HepG2 (cell line): ENCODE measurements around the gene APIP. TPM values are rescaled to one million over a fixed set of nuclear protein-coding genes. Genes with fewer than 3 reads are reported as not detected.

Experiments
- CERS6 ChIP-seq: sonication (generic); formaldehyde crosslinking; IDR thresholded peaks from 2 replicates; pipeline ENCODE4 v1.5.0; 2020; ENCODE audit warnings: missing genetic modification reagents
- EEA1 ChIP-seq: sonication (generic); formaldehyde crosslinking; IDR thresholded peaks from 2 replicates; pipeline ENCODE4 v1.5.1; 2020; ENCODE audit warnings: mild to moderate bottlenecking, missing genetic modification reagents, borderline replicate concordance
- EHMT2 ChIP-seq: fragments of 200-600 bp; sonication (generic); IDR thresholded peaks from 2 replicates; pipeline ENCODE4 v1.7.0; 2017; ENCODE audit warnings: antibody characterized with exemption, low read depth, low read length, borderline replicate concordance
- ELF3 ChIP-seq: IDR thresholded peaks from 2 replicates; pipeline ENCODE4 v1.6.1; 2016; ENCODE audit warnings: missing genetic modification reagents, missing compliant biosample characterization
- FOXO4 ChIP-seq: sonication (generic); formaldehyde crosslinking; conservative IDR thresholded peaks from 2 replicates; pipeline ENCODE4 v1.8.1; 2023; ENCODE audit warnings: missing genetic modification reagents
- GFI1 ChIP-seq: sonication (generic); formaldehyde crosslinking; IDR thresholded peaks from 2 replicates; pipeline ENCODE4 v1.5.0; 2020; ENCODE audit warnings: missing genetic modification reagents, mild to moderate bottlenecking, borderline replicate concordance
- IRX3 ChIP-seq: sonication (generic); formaldehyde crosslinking; IDR thresholded peaks from 2 replicates; pipeline ENCODE4 v1.8.1; 2023; ENCODE audit warnings: mild to moderate bottlenecking, low read depth, missing genetic modification reagents, borderline replicate concordance
- KDM5A ChIP-seq: fragments of 200-600 bp; sonication (generic); IDR thresholded peaks from 2 replicates; pipeline ENCODE4 v1.7.0; 2018; ENCODE audit warnings: antibody characterized with exemption, mild to moderate bottlenecking, low read length, borderline replicate concordance
- MEIS1 ChIP-seq: sonication (generic); formaldehyde crosslinking; IDR thresholded peaks from 2 replicates; pipeline ENCODE4 v1.9.0; 2021; ENCODE audit warnings: mild to moderate bottlenecking, missing genetic modification reagents, moderate library complexity, borderline replicate concordance
- PATZ1 ChIP-seq: sonication (generic); formaldehyde crosslinking; IDR thresholded peaks from 2 replicates; pipeline ENCODE4 v1.4.0; 2020; ENCODE audit warnings: missing genetic modification reagents
- RNF2 ChIP-seq: fragments of 450-650 bp; conservative IDR thresholded peaks from 2 replicates; pipeline ENCODE4 v1.6.1; 2016; ENCODE audit warnings: low read depth
- SAP130 ChIP-seq: IDR thresholded peaks from 2 replicates; pipeline ENCODE4 v1.6.1; 2016; ENCODE audit warnings: low read depth
- SMC3 ChIP-seq: IDR thresholded peaks from 2 replicates; pipeline ENCODE4 v1.6.1; 2011; ENCODE audit warnings: low read length, improper control_type of control experiment
- TEAD2 ChIP-seq: sonication (generic); formaldehyde crosslinking; IDR thresholded peaks from 2 replicates; pipeline ENCODE4 v1.9.0; 2021; ENCODE audit warnings: missing genetic modification reagents
- TRIM24 ChIP-seq: sonication (generic); formaldehyde crosslinking; IDR thresholded peaks from 2 replicates; pipeline ENCODE4 v1.8.0; 2022; ENCODE audit warnings: mild to moderate bottlenecking, missing genetic modification reagents
- ZBTB20 ChIP-seq: sonication (generic); formaldehyde crosslinking; IDR thresholded peaks from 2 replicates; pipeline ENCODE4 v1.8.1; 2023; ENCODE audit warnings: missing genetic modification reagents, low read depth, mild to moderate bottlenecking, borderline replicate concordance
- ZNF24 ChIP-seq: fragments of 450-650 bp; IDR thresholded peaks from 2 replicates; pipeline ENCODE4 v1.6.1; 2017; ENCODE audit warnings: antibody characterized with exemption, mild to moderate bottlenecking
- ZNF335 ChIP-seq: sonication (generic); formaldehyde crosslinking; IDR thresholded peaks from 2 replicates; pipeline ENCODE4 v1.4.0; 2020; ENCODE audit warnings: missing genetic modification reagents
- ZNF746 ChIP-seq: sonication (generic); formaldehyde crosslinking; IDR thresholded peaks from 2 replicates; pipeline ENCODE4 v1.8.0; 2022; ENCODE audit warnings: mild to moderate bottlenecking, missing genetic modification reagents
- ZNF878 ChIP-seq: sonication (generic); formaldehyde crosslinking; IDR thresholded peaks from 2 replicates; pipeline ENCODE4 v1.8.1; 2023; ENCODE audit warnings: mild to moderate bottlenecking, missing genetic modification reagents, moderate library complexity
- polyA plus RNA-seq, 8 experiments: library from polyadenylated mRNA; depleted of rRNA in 3 of 8; stranded (reverse) in 7 of 8; unstranded in 1 of 8; fragments of >200 nt; fragmentation: Illumina TruSeq in 4 of 8; extraction: Trizol in 4 of 8; gene quantifications; 2 replicates each; pipeline versions ENCODE4 v1.2.1 to v1.2.3, GENCODE V29; 2011 to 2016; ENCODE audit warnings: low read depth in 4 of 8, missing spikeins in 1 of 8, mixed read lengths in 1 of 8; ENCODE audit not compliant: insufficient read depth in 1 of 8
- total RNA-seq, 5 experiments: library from RNA; depleted of rRNA; stranded (reverse); fragments of >200 nt; fragmentation: Illumina TruSeq; extraction: Trizol; gene quantifications; 2 replicates each; pipeline ENCODE4 v1.2.3, GENCODE V29; 2016; ENCODE audit warnings: low read depth in 1 of 5
- TF ChIP-seq, protein P1 (sequence below): sonication (generic); formaldehyde crosslinking; IDR thresholded peaks from 2 replicates; pipeline ENCODE4 v1.4.0; 2020; ENCODE audit warnings: missing genetic modification reagents

APIP gene
- total and polyA plus RNA-seq, 2 of the 13 experiments (the other 11 are each of a cell fraction or from before 2014, with no cell fraction given) = 16.9 to 31.0 TPM

GRCh38 chr11:34929794-34930763 lies 13.9 kb upstream of the APIP start (continued):
- TF ChIP-seq, protein P1, sequence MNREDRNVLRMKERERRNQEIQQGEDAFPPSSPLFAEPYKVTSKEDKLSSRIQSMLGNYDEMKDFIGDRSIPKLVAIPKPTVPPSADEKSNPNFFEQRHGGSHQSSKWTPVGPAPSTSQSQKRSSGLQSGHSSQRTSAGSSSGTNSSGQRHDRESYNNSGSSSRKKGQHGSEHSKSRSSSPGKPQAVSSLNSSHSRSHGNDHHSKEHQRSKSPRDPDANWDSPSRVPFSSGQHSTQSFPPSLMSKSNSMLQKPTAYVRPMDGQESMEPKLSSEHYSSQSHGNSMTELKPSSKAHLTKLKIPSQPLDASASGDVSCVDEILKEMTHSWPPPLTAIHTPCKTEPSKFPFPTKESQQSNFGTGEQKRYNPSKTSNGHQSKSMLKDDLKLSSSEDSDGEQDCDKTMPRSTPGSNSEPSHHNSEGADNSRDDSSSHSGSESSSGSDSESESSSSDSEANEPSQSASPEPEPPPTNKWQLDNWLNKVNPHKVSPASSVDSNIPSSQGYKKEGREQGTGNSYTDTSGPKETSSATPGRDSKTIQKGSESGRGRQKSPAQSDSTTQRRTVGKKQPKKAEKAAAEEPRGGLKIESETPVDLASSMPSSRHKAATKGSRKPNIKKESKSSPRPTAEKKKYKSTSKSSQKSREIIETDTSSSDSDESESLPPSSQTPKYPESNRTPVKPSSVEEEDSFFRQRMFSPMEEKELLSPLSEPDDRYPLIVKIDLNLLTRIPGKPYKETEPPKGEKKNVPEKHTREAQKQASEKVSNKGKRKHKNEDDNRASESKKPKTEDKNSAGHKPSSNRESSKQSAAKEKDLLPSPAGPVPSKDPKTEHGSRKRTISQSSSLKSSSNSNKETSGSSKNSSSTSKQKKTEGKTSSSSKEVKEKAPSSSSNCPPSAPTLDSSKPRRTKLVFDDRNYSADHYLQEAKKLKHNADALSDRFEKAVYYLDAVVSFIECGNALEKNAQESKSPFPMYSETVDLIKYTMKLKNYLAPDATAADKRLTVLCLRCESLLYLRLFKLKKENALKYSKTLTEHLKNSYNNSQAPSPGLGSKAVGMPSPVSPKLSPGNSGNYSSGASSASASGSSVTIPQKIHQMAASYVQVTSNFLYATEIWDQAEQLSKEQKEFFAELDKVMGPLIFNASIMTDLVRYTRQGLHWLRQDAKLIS (CRISPR knock-in tag) = no peak
- peak; percentile 49 for TF ChIP-seq PATZ1
- TF ChIP-seq SMC3 = no peak
- peak; percentile 96 for TF ChIP-seq ELF3 (CRISPR knock-in tag)
- TF ChIP-seq FOXO4 = no peak
- TF ChIP-seq SAP130 (CRISPR knock-in tag) = peak; percentile 97
- TF ChIP-seq TRIM24 (CRISPR knock-in tag) = no peak; the same call in 1 of the 2 replicates
- 0 out of 2 replicates have a peak, but pooled peaks have one; percentile 65 for TF ChIP-seq ZNF746
- peak; percentile 93 for TF ChIP-seq EHMT2
- peak; percentile 66 for TF ChIP-seq GFI1 (CRISPR knock-in tag)
- no peak for TF ChIP-seq ZNF24
- peak; percentile 96 for TF ChIP-seq ZNF335 (CRISPR knock-in tag)
- TF ChIP-seq MEIS1 (CRISPR knock-in tag) = no peak
- TF ChIP-seq RNF2 = peak; percentile 83
- TF ChIP-seq ZBTB20 (CRISPR knock-in tag) = peak; percentile 97; the same call in 1 of the 2 replicates
- no peak for TF ChIP-seq EEA1 (CRISPR knock-in tag)
- TF ChIP-seq IRX3 = no peak; the same call in 1 of the 2 replicates
- TF ChIP-seq TEAD2 (CRISPR knock-in tag) = no peak
- peak; percentile 95 for TF ChIP-seq ZNF878 (CRISPR knock-in tag)
- TF ChIP-seq CERS6 (CRISPR knock-in tag) = no peak
- TF ChIP-seq KDM5A = no peak; the same call in 1 of the 2 replicates
